Measurements from ENCODE around the gene ENDOV. TPM values are rescaled to one million over a fixed set of nuclear protein-coding genes. Genes with fewer than 3 reads are reported as not detected.
A peak's percentile ranks its signal among the peaks of the same experiment; 100 is the strongest.

ENDOV gene
- total and polyA plus RNA-seq, 2 of the 13 experiments (the other 11 are each of a cell fraction or from before 2014, with no cell fraction given) = 15.1 to 17.1 TPM

DNA sequence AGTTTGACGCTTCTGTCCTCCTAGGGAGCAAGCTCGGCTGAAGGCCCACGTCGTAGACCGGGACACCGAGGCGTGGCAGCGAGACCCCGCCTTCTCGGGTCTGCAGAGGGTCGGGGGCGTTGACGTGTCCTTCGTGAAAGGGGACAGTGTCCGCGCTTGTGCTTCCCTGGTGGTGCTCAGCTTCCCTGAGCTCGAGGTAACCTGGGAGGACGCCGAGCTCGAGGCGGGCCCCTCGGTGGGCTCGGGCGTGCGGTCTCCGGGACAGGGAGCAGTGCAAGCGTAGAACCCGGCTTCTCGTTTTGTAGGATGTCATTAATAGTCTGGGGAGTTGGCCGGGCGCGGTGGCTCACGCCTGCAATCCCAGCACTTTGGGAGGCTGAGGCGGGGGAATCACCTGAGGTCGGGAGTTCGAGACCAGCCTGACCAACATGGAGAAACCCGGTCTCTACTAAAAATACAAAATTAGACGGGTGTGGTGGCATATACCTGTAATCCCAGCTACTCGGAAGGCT is 715 bp downstream of the ENDOV start (continued):
- TF ChIP-seq, protein P1, sequence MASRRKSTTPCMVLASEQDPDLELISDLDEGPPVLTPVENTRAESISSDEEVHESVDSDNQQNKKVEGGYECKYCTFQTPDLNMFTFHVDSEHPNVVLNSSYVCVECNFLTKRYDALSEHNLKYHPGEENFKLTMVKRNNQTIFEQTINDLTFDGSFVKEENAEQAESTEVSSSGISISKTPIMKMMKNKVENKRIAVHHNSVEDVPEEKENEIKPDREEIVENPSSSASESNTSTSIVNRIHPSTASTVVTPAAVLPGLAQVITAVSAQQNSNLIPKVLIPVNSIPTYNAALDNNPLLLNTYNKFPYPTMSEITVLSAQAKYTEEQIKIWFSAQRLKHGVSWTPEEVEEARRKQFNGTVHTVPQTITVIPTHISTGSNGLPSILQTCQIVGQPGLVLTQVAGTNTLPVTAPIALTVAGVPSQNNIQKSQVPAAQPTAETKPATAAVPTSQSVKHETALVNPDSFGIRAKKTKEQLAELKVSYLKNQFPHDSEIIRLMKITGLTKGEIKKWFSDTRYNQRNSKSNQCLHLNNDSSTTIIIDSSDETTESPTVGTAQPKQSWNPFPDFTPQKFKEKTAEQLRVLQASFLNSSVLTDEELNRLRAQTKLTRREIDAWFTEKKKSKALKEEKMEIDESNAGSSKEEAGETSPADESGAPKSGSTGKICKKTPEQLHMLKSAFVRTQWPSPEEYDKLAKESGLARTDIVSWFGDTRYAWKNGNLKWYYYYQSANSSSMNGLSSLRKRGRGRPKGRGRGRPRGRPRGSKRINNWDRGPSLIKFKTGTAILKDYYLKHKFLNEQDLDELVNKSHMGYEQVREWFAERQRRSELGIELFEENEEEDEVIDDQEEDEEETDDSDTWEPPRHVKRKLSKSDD (CRISPR knock-in tag; IDR thresholded peaks at IDR 0.05; ENCODE audit: low read depth) = 0 out of 2 replicates have a peak, but pooled peaks have one; percentile 57
- TF ChIP-seq, protein P2, sequence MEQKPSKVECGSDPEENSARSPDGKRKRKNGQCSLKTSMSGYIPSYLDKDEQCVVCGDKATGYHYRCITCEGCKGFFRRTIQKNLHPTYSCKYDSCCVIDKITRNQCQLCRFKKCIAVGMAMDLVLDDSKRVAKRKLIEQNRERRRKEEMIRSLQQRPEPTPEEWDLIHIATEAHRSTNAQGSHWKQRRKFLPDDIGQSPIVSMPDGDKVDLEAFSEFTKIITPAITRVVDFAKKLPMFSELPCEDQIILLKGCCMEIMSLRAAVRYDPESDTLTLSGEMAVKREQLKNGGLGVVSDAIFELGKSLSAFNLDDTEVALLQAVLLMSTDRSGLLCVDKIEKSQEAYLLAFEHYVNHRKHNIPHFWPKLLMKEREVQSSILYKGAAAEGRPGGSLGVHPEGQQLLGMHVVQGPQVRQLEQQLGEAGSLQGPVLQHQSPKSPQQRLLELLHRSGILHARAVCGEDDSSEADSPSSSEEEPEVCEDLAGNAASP (CRISPR knock-in tag; IDR thresholded peaks at IDR 0.05; ENCODE audit: borderline replicate concordance) = no peak
- no peak for TF ChIP-seq BRD4 (CRISPR knock-in tag; IDR thresholded peaks at IDR 0.05)
- TF ChIP-seq, protein P3, sequence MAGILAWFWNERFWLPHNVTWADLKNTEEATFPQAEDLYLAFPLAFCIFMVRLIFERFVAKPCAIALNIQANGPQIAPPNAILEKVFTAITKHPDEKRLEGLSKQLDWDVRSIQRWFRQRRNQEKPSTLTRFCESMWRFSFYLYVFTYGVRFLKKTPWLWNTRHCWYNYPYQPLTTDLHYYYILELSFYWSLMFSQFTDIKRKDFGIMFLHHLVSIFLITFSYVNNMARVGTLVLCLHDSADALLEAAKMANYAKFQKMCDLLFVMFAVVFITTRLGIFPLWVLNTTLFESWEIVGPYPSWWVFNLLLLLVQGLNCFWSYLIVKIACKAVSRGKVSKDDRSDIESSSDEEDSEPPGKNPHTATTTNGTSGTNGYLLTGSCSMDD (CRISPR knock-in tag; IDR thresholded peaks at IDR 0.05) = no peak
- no peak for TF ChIP-seq GPN1 (CRISPR knock-in tag; IDR thresholded peaks at IDR 0.05; ENCODE audit: borderline replicate concordance)
- TF ChIP-seq, protein P4, sequence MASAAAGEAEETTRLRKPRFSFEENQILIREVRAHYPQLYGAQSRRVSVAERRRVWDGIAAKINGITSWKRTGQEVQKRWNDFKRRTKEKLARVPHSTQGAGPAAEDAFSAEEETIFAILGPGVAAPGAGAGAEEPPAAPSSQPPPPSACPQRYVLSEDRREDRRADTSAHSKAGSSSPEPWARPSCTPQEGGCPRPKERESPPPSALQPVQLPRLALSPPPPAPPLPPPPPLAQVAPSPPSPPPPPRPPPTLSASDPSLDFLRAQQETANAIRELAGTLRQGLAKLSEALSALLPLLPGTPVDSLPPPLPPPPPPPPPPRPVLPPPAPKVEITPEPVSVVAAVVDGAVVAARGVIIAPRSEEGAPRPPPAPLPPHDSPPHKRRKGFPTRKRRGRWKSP (CRISPR knock-in tag; IDR thresholded peaks at IDR 0.05) = no peak
- no peak for TF ChIP-seq ZNF33A (CRISPR knock-in tag; IDR thresholded peaks at IDR 0.05; ENCODE audit: borderline replicate concordance)
- no peak for TF ChIP-seq RFXANK (CRISPR knock-in tag; IDR thresholded peaks at IDR 0.05)
- TF ChIP-seq, protein P5, sequence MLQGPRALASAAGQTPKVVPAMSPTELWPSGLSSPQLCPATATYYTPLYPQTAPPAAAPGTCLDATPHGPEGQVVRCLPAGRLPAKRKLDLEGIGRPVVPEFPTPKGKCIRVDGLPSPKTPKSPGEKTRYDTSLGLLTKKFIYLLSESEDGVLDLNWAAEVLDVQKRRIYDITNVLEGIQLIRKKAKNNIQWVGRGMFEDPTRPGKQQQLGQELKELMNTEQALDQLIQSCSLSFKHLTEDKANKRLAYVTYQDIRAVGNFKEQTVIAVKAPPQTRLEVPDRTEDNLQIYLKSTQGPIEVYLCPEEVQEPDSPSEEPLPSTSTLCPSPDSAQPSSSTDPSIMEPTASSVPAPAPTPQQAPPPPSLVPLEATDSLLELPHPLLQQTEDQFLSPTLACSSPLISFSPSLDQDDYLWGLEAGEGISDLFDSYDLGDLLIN (CRISPR knock-in tag; IDR thresholded peaks at IDR 0.05; ENCODE audit: borderline replicate concordance) = no peak
- TF ChIP-seq THAP11 (CRISPR knock-in tag; IDR thresholded peaks at IDR 0.05) = no peak
- 0 out of 2 replicates have a peak, but pooled peaks have one; percentile 40 for TF ChIP-seq ZNF839 (CRISPR knock-in tag; IDR thresholded peaks at IDR 0.05; ENCODE audit: borderline replicate concordance)
- no peak for TF ChIP-seq ZNF354B (CRISPR knock-in tag; IDR thresholded peaks at IDR 0.05)
- no peak for TF ChIP-seq ZNF652 (CRISPR knock-in tag; IDR thresholded peaks at IDR 0.05; ENCODE audit: borderline replicate concordance, low read depth)
- TF ChIP-seq NKX3-1 (CRISPR knock-in tag; IDR thresholded peaks at IDR 0.05) = no peak
- no peak for TF ChIP-seq FOXA1 (IDR thresholded peaks at IDR 0.05)
- TF ChIP-seq FOXA1 (CRISPR knock-in tag; IDR thresholded peaks at IDR 0.05) = no peak
- TF ChIP-seq, protein P6, sequence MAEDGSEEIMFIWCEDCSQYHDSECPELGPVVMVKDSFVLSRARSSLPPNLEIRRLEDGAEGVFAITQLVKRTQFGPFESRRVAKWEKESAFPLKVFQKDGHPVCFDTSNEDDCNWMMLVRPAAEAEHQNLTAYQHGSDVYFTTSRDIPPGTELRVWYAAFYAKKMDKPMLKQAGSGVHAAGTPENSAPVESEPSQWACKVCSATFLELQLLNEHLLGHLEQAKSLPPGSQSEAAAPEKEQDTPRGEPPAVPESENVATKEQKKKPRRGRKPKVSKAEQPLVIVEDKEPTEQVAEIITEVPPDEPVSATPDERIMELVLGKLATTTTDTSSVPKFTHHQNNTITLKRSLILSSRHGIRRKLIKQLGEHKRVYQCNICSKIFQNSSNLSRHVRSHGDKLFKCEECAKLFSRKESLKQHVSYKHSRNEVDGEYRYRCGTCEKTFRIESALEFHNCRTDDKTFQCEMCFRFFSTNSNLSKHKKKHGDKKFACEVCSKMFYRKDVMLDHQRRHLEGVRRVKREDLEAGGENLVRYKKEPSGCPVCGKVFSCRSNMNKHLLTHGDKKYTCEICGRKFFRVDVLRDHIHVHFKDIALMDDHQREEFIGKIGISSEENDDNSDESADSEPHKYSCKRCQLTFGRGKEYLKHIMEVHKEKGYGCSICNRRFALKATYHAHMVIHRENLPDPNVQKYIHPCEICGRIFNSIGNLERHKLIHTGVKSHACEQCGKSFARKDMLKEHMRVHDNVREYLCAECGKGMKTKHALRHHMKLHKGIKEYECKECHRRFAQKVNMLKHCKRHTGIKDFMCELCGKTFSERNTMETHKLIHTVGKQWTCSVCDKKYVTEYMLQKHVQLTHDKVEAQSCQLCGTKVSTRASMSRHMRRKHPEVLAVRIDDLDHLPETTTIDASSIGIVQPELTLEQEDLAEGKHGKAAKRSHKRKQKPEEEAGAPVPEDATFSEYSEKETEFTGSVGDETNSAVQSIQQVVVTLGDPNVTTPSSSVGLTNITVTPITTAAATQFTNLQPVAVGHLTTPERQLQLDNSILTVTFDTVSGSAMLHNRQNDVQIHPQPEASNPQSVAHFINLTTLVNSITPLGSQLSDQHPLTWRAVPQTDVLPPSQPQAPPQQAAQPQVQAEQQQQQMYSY (CRISPR knock-in tag; IDR thresholded peaks at IDR 0.05) = no peak
